HCT116 (cell line): Measurements from ENCODE around the gene TRIM9. TPM values are rescaled to one million over a fixed set of nuclear protein-coding genes. Genes with fewer than 3 reads are reported as not detected.

Experiments used
- ATAC-seq: fragments of 200-7000 bp; cut with Tn5 transposase; 2 replicates; pipeline ENCODE4 v1.9.1; 2020; ENCODE audit warnings: mild to moderate bottlenecking, moderate library complexity
- BruUV-seq: library from RNA; stranded (reverse); fragments of 400-500 nt; replicated peaks from 2 replicates; lab custom pipeline; 2021; lab: Mats Ljungman, UMichigan
- CTCF ChIA-PET: fragments of 300-600 bp; sonication (Branson Sonifier 250); formaldehyde crosslinking; loops from one replicate; lab custom pipeline; 2021; ENCODE audit warnings: antibody characterized with exemption; lab: Charles Lee
- POLR2A ChIA-PET: fragments of 300-600, 350-600 bp; sonication (Branson Sonifier 250); formaldehyde crosslinking; loops from one replicate; lab custom pipeline; 2021; ENCODE audit warnings: antibody characterized with exemption; lab: Charles Lee
- RAD21 ChIA-PET, 2 experiments: fragments of 300-600 bp; sonication (Branson Sonifier 250); formaldehyde crosslinking; loops; one replicate each; lab custom pipeline; 2023; ENCODE audit warnings: low total read pairs in 2 of 2; ENCODE audit not compliant: uncharacterized antibody in 2 of 2, unreplicated experiment in 2 of 2, low non-redundant PET in 1 of 2; lab: Charles Lee
- DNase-seq: peaks from one replicate; pipeline ENCODE4 v3.0.0-alpha.2; 2010; ENCODE audit warnings: low read depth, low spot score
- H2AFZ ChIP-seq: fragments of 200-600 bp; shearing (Covaris generic), sonication (generic); 2 replicates; pipeline ENCODE4 v1.6.1; 2017; ENCODE audit warnings: low read depth, mixed run types, mixed read lengths, antibody characterized with exemption, low read length; ENCODE audit not compliant: poor library complexity, severe bottlenecking
- H3K27ac ChIP-seq: 2 replicates; pipeline ENCODE4 v1.5.1; 2012; ENCODE audit warnings: low read depth, low read length
- H3K27me3 ChIP-seq: fragments of 200-600 bp; sonication (generic); 2 replicates; pipeline ENCODE4 v1.6.1; 2016; ENCODE audit warnings: mixed run types, low read length, mixed read lengths; ENCODE audit not compliant: insufficient read depth
- H3K36me3 ChIP-seq, 2 experiments: fragments of 200-500 bp in 1 of 2; fragments of 200-600 bp in 1 of 2; sonication (Bioruptor generic) in 1 of 2; sonication (generic) in 1 of 2; 2 replicates each; pipeline versions ENCODE4 v1.5.1 to v1.6.1; 2014 to 2016; ENCODE audit warnings: low read length in 2 of 2, inconsistent platforms in 1 of 2, mixed read lengths in 1 of 2, mixed run types in 1 of 2; ENCODE audit not compliant: insufficient read depth in 2 of 2, control insufficient read depth in 1 of 2
- H3K4me1 ChIP-seq, 2 experiments: fragments of 200-600 bp in 1 of 2; sonication (generic) in 1 of 2; 2 replicates each; pipeline versions ENCODE4 v1.5.1 to v1.6.1; 2012 to 2017; ENCODE audit warnings: low read length in 2 of 2, inconsistent platforms in 1 of 2, mild to moderate bottlenecking in 1 of 2, mixed read lengths in 1 of 2, mixed run types in 1 of 2, moderate library complexity in 1 of 2; ENCODE audit not compliant: insufficient read depth in 2 of 2, control insufficient read depth in 1 of 2
- H3K4me2 ChIP-seq: fragments of 200-600 bp; sonication (generic); 2 replicates; pipeline ENCODE4 v1.6.1; 2017; ENCODE audit warnings: mixed run types, low read length, mixed read lengths
- H3K4me3 ChIP-seq, 2 experiments: fragments of 200-600 bp in 1 of 2; sonication (generic) in 1 of 2; replicated peaks in 1 of 2; 2 replicates each; pipeline ENCODE4 v1.5.1; 2011 to 2016; ENCODE audit warnings: low read length in 2 of 2, control low read depth in 1 of 2, low read depth in 1 of 2, mild to moderate bottlenecking in 1 of 2, mixed read lengths in 1 of 2, mixed run types in 1 of 2
- H3K79me2 ChIP-seq: fragments of 200-600 bp; sonication (generic); 2 replicates; pipeline ENCODE4 v1.6.1; 2017; ENCODE audit warnings: mild to moderate bottlenecking, mixed run types, low read length, moderate library complexity, mixed read lengths; ENCODE audit not compliant: insufficient read depth
- H3K9ac ChIP-seq: fragments of 200-600 bp; sonication (generic); 2 replicates; pipeline ENCODE4 v1.6.1; 2016; ENCODE audit warnings: low read length, mixed read lengths
- H3K9me2 ChIP-seq: fragments of 200-600 bp; sonication (generic), shearing (Covaris generic); 2 replicates; pipeline ENCODE4 v1.6.1; 2017; ENCODE audit warnings: mixed run types, mild to moderate bottlenecking, moderate library complexity; ENCODE audit not compliant: insufficient read depth
- H3K9me3 ChIP-seq, 2 experiments: fragments of 200-500 bp in 1 of 2; fragments of 200-600 bp in 1 of 2; sonication (Bioruptor generic) in 1 of 2; sonication (generic) in 1 of 2; 2 replicates each; pipeline ENCODE4 v1.6.1; 2014 to 2017; ENCODE audit warnings: low read length in 2 of 2, mixed read lengths in 2 of 2, inconsistent platforms in 1 of 2, low read depth in 1 of 2, mild to moderate bottlenecking in 1 of 2, mixed run types in 1 of 2, moderate library complexity in 1 of 2; ENCODE audit not compliant: control insufficient read depth in 1 of 2, insufficient read depth in 1 of 2
- H4K20me1 ChIP-seq: fragments of 200-600 bp; sonication (generic), shearing (Covaris generic); 2 replicates; pipeline ENCODE4 v1.6.1; 2017; ENCODE audit warnings: mixed run types, mild to moderate bottlenecking, moderate library complexity; ENCODE audit not compliant: insufficient read depth
- CEBPB ChIP-seq: IDR thresholded peaks from 2 replicates; pipeline ENCODE4 v1.6.1; 2012; ENCODE audit warnings: low read depth
- EGR1 ChIP-seq: IDR thresholded peaks from 2 replicates; pipeline ENCODE4 v1.6.1; 2012; ENCODE audit warnings: low read depth
- FOSL1 ChIP-seq: IDR thresholded peaks from 2 replicates; pipeline ENCODE4 v1.6.1; 2012; ENCODE audit warnings: low read depth
- JUND ChIP-seq: IDR thresholded peaks from 2 replicates; pipeline ENCODE4 v1.6.1; 2012
- POLR2A ChIP-seq: IDR thresholded peaks from 2 replicates; pipeline ENCODE4 v1.7.0; 2011; ENCODE audit warnings: borderline replicate concordance; ENCODE audit not compliant: insufficient read depth, insufficient read length; ENCODE audit errors: extremely low read depth
- RAD21 ChIP-seq: IDR thresholded peaks from 2 replicates; pipeline ENCODE4 v1.6.1; 2012; ENCODE audit warnings: low read depth, mild to moderate bottlenecking
- SIN3A ChIP-seq: IDR thresholded peaks from 2 replicates; pipeline ENCODE4 v1.6.1; 2012; ENCODE audit warnings: low read depth
- SP1 ChIP-seq: IDR thresholded peaks from 2 replicates; pipeline ENCODE4 v1.6.1; 2012; ENCODE audit warnings: low read depth
- SRF ChIP-seq: IDR thresholded peaks from 2 replicates; pipeline ENCODE4 v1.6.1; 2012; ENCODE audit warnings: low read depth
- TCF7L2 ChIP-seq: IDR thresholded peaks from 2 replicates; pipeline ENCODE4 v1.7.0; 2011; ENCODE audit warnings: borderline replicate concordance, inconsistent platforms; ENCODE audit not compliant: insufficient read depth, insufficient read length; ENCODE audit errors: extremely low read depth
- YY1 ChIP-seq: IDR thresholded peaks from 2 replicates; pipeline ENCODE4 v1.6.1; 2011; ENCODE audit warnings: low read length, low read depth, moderate library complexity, mild to moderate bottlenecking; ENCODE audit not compliant: insufficient replicate concordance; ENCODE audit errors: extremely low read depth
- intact Hi-C: fragments of 100-400 bp; cut with micrococcal nuclease; formaldehyde crosslinking; loops from 2 replicates; pipeline ENCODE4 v1.10.0; 2022
- total RNA-seq: library from RNA; stranded (reverse); gene quantifications from one replicate; pipeline ENCODE4 v1.2.1, GENCODE V29; 2021; ENCODE audit not compliant: unreplicated experiment
- TF ChIP-seq, protein P1 (sequence below): IDR thresholded peaks from 2 replicates; pipeline ENCODE4 v1.6.1; 2011; ENCODE audit warnings: mild to moderate bottlenecking, low read length, moderate library complexity; ENCODE audit not compliant: insufficient replicate concordance; ENCODE audit errors: extremely low read depth
- TF ChIP-seq, protein P2 (sequence below): IDR thresholded peaks from 2 replicates; pipeline ENCODE4 v1.6.1; 2012
- TF ChIP-seq, protein P3 (sequence below), 3 experiments: fragments of 200-600 bp in 1 of 3; sonication (generic) in 1 of 3; IDR thresholded peaks in 2 of 3; conservative IDR thresholded peaks in 1 of 3; 2 replicates each; pipeline ENCODE4 v1.5.1; 2012 to 2017; ENCODE audit warnings: low read depth in 2 of 3, low read length in 2 of 3, antibody characterized with exemption in 1 of 3, borderline replicate concordance in 1 of 3, control low read depth in 1 of 3, mild to moderate bottlenecking in 1 of 3, mixed read lengths in 1 of 3, mixed run types in 1 of 3, moderate library complexity in 1 of 3; ENCODE audit not compliant: insufficient read depth in 1 of 3

Gene TRIM9
- total RNA-seq, 1 experiment from 2014 or later: 4.6 TPM

DNA sequence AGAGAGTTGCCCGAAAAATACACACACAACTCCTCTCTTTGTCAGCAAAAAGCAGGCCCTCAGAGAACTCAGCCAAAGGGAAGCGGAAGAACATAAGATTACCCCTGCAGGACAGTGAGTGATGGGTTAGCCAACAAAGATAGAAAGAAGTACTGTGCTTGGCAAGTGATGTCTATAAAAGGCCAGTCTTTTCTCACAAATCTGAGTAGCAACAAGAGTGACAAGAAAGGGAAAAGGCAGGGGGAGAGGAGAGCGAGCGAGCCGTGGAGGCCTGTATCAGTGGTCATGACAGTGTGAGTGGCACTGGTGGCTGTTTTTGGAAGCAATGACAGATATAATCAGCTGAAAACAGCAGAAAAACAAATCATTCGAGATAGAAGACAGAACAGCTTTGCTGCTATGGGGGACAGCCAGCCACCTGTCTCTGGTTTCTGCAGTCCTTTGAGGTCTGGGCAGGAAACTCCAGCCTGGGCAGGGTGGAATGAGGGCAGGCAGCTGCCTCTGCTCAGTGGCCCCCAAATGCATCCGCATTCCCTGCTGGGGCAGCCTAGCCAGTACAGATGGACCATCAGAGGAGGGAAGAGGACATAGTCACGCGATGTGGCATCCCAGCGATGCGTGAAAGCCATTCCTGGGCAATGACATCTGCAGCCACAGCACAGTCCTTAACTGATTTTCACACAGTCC lies 74.7 kb downstream of the TRIM9 start:
- DNase-seq (no peak), ATAC-seq (no peak)
- Histone ChIP-seq H3K79me2 (no peaks in the 10 kb centered on the region), H3K9me3 (no peaks in the 10 kb centered on the region), H4K20me1 (no peaks in the 10 kb centered on the region), H3K27me3 (no peaks in the 10 kb centered on the region), H3K4me2 (no peak overlapping the region), H3K9me2 (no peaks in the 10 kb centered on the region), H3K27ac (no peak overlapping the region), H3K36me3 (no peaks in the 10 kb centered on the region), H2AFZ (no peak overlapping the region), H3K4me3 (no peak overlapping the region), H3K4me1 (no peaks in the 10 kb centered on the region), H3K9ac (no peak overlapping the region)
- BruUV-seq: no TSS peak
- CTCF ChIA-PET: no interaction called here
- POLR2A ChIA-PET: no interaction called here
- intact Hi-C loops: no loop called here
- RAD21 ChIA-PET: no interaction called here
- TF ChIP-seq SP1 (no peak), EGR1 (no peak), YY1 (no peak), JUND (no peak)
- TF ChIP-seq, protein P1, sequence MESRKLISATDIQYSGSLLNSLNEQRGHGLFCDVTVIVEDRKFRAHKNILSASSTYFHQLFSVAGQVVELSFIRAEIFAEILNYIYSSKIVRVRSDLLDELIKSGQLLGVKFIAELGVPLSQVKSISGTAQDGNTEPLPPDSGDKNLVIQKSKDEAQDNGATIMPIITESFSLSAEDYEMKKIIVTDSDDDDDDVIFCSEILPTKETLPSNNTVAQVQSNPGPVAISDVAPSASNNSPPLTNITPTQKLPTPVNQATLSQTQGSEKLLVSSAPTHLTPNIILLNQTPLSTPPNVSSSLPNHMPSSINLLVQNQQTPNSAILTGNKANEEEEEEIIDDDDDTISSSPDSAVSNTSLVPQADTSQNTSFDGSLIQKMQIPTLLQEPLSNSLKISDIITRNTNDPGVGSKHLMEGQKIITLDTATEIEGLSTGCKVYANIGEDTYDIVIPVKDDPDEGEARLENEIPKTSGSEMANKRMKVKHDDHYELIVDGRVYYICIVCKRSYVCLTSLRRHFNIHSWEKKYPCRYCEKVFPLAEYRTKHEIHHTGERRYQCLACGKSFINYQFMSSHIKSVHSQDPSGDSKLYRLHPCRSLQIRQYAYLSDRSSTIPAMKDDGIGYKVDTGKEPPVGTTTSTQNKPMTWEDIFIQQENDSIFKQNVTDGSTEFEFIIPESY: no peak

DNA sequence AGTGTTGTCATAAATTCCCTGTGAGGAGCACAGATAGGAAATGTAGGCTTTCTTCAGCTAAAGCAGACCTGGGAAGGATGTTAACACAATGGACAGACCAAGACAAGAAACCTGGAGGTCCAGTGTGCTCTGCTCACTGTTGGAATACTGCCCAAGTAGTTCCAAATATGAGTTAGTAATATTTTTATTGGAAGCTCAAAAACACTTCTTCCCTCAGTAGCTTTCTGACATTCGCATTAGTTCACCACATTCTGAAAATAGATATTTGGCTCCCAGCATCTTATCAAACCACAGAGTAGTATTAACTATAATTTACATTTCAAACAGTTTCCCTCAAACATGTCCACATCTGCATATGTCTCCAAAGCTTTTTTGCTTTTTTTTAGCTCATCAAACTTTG lies 75.8 kb downstream of the TRIM9 start:
- no peaks in the 10 kb centered on the region for H4K20me1 ChIP-seq
- no peaks in the 10 kb centered on the region for H3K4me1 ChIP-seq
- CTCF ChIA-PET: no interaction called here
- H3K4me3 ChIP-seq: no peak overlapping the region
- H3K4me2 ChIP-seq: no peak overlapping the region
- POLR2A ChIA-PET: no interaction called here
- no peaks in the 10 kb centered on the region for H3K36me3 ChIP-seq
- no peak overlapping the region for H3K9ac ChIP-seq
- no peak overlapping the region for H2AFZ ChIP-seq
- H3K9me3 ChIP-seq: no peaks in the 10 kb centered on the region
- RAD21 ChIA-PET: no interaction called here
- no peak overlapping the region for H3K27ac ChIP-seq
- H3K79me2 ChIP-seq: no peaks in the 10 kb centered on the region
- H3K9me2 ChIP-seq: no peaks in the 10 kb centered on the region
- ATAC-seq (no peak), DNase-seq (no peak)
- intact Hi-C loops: no loop called here
- BruUV-seq: no TSS peak
- no peaks in the 10 kb centered on the region for H3K27me3 ChIP-seq
- no peak for TF ChIP-seq CEBPB
- TF ChIP-seq POLR2A: no peak
- TF ChIP-seq TCF7L2: no peak
- no peak for TF ChIP-seq SRF
- no peak for TF ChIP-seq SIN3A
- TF ChIP-seq, protein P2, sequence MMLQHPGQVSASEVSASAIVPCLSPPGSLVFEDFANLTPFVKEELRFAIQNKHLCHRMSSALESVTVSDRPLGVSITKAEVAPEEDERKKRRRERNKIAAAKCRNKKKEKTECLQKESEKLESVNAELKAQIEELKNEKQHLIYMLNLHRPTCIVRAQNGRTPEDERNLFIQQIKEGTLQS: no peak
- TF ChIP-seq FOSL1: no peak
- no peak for TF ChIP-seq EGR1
- TF ChIP-seq, protein P3, sequence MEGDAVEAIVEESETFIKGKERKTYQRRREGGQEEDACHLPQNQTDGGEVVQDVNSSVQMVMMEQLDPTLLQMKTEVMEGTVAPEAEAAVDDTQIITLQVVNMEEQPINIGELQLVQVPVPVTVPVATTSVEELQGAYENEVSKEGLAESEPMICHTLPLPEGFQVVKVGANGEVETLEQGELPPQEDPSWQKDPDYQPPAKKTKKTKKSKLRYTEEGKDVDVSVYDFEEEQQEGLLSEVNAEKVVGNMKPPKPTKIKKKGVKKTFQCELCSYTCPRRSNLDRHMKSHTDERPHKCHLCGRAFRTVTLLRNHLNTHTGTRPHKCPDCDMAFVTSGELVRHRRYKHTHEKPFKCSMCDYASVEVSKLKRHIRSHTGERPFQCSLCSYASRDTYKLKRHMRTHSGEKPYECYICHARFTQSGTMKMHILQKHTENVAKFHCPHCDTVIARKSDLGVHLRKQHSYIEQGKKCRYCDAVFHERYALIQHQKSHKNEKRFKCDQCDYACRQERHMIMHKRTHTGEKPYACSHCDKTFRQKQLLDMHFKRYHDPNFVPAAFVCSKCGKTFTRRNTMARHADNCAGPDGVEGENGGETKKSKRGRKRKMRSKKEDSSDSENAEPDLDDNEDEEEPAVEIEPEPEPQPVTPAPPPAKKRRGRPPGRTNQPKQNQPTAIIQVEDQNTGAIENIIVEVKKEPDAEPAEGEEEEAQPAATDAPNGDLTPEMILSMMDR (IDR thresholded peaks at IDR 0.05 in 2 of 3, conservative IDR thresholded peaks at IDR 0.05 in 1 of 3; ENCODE audit: borderline replicate concordance in 1 of 3, insufficient read depth in 1 of 3, low read depth in 2 of 3, low read length in 2 of 3): no peak
- TF ChIP-seq, protein P1: no peak
- no peak for TF ChIP-seq RAD21
